Measurements from ENCODE around the gene FSTL4.

The FSTL4 gene

DNA sequence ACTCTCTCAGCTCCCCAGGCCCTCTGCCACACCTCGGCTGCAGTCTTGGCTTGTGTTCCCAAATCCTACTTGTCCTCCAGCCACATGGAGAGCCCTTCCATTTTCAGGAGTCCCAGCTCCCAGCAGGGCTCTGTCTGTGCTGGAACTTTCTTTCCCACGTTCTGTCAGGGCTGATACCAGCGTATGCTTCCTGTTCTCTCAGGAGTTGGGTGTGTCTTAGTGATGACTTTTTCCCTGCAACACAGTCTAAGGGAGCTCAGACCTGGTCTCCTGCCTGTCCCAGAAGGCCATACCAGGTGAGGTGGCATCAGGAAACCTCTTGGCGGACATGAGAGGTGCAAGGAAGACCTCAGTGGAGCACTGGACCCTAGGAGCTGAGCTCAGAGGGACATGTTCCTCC lies 334.0 kb downstream of the FSTL4 start:
- DNase-seq = no peak

DNA sequence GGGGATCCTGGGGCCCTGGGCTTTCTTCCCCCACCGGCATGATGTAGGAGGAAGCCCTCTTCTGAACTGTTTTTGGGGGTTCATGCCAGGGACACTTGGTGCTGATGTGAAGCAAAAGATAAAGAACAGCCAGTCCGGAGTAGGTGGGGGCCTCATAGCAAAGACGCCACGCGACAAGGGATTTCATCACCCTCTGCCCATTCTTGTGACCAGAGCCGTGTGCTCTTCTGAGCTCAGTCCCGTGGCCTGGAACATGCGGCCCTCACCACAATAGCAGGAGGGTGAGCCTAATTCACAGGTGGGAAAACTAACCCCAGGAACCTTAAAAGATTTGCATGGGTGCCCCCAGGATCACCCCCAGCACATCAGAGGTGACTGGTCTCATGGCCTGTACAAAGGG lies 334.6 kb downstream of the FSTL4 start:
- DNase-seq = no peak

DNA sequence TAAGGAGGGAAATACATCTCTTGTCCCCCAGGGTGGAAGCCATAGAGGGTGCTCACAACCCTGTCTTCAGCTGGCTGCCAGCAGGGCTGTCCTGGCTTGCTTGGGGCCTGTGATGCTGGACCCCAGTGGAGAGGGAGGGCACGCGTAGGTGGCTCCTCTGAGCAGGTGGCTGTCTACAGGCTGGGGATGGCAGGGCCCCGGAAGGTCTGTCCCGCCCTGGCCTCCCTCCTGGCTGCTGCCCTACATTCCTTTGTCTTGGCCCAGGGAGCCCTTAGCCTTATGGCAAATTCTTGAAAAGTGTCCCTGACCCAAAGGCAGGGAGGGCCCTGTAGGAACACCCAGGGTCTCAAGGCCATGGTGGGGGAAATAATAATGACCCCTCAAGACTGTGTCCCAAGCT lies 336.2 kb downstream of the FSTL4 start:
- DNase-seq = no peak

DNA sequence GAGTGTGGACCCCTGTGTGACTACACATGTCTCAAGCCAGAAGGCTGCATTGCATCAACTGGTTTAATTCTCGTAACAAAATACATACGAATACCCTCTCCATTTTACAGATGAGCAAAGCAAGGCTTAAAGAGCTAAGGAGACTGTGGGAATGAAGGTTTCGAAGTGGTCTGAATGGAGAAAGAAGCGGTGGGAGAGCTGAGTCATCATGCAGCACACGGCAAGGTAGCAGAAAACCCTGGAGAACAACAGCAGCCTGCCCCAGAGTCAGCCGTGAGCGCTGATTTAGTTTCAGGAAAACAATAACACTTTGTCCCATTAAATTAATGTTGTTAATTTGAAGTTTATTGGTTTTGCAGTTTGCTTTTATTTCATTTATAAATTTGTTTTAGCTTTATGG lies 336.7 kb downstream of the FSTL4 start:
- no peak for DNase-seq

DNA sequence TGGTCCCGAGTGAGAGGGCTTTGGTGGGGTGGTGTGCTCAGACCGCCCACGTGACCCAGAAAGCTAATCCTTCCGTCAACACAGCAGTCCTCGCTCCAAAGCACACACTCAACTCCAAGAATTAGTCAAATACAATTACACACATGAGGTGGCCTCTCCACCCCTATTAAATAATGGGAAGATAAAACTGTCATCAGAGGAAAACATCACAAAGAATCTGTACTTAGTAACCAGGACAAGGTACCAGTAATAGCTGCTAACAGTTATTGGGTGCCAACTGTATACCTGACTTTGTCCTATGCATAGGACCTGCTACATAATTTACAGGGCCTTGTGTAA lies 337.8 kb downstream of the FSTL4 start:
- DNase-seq = no peak

DNA sequence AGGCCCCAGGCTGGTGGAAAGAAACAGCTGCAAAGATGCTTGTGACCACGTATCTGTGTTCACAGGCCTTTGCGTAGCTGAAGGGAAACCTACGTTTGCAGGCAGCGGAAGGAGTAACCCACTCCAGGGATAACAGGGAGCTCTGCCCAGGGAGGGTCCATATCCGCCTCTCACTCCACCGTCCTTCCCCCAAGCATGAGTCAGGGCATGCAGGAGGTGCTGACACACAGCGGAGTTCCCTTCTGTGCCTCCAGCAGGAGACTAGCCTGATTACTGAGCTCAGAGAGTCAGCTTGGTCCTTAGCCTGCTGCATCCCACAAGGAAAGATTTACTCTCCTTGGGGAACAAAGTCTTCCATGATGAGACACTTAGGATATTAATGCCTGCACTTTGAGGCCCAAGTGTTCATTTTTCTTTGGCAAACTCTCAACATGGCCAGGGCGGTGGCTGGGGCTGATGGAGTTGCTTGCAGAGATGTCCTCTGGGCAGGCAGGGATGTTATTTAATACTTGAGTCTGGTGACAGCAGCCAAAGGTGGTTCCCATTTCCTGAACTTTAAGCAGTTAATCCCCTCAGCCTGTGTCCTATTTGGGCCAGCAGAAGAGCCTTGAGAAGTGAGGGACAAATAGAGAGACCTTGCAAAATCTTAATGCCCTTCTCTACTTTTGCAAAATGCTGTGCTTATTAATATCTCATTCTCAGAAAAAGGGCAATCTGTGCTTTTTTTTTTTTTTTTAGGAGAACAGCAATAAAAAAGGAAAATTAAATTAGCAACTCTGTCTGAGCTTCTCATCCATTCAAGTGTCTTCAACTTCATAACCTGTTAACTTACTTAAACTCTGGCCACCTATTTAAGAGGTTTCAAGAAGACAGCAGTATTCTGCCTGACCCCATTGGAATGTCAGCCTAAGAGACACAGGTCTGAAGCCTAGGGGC lies 338.4 kb downstream of the FSTL4 start:
- no peak for DNase-seq

DNA sequence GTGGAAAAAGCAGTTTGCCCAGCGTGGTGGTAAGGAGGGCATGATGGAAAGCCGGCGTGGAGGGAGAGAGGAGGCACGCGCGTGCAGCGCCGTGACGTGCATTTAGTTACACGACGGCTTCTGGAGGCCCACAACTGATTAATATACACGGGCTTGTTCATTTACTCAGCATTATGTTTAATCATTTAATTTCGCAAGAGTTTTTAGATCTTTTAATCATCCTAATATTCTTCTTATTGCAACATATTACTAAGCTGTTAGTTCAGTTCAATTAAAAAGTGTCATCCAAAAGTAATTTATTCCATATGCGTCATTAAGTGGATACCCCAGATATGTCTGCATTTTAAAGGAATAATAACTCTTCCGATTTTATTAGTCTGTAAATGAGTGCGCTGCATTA lies 340.0 kb downstream of the FSTL4 start:
- DNase-seq = no peak

DNA sequence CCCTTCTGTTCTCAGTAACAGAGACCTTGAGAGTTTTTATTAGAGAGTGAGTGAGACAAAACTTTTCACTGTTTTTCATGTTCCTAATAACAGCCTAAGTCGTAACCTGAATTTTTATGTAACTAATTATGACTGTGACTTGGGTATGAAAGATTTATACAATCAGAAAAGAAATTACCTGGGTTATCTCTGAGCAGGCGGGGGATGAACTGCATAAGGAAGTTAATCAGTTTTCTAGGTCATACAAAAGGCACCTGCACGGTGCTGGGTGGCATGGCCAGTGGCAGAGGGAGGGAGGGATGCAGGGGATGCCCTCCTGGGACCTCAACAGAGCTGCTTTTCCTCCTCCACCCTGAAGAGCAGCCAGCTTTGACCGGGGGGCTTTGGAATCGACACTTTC lies 340.7 kb downstream of the FSTL4 start:
- no peak for DNase-seq

DNA sequence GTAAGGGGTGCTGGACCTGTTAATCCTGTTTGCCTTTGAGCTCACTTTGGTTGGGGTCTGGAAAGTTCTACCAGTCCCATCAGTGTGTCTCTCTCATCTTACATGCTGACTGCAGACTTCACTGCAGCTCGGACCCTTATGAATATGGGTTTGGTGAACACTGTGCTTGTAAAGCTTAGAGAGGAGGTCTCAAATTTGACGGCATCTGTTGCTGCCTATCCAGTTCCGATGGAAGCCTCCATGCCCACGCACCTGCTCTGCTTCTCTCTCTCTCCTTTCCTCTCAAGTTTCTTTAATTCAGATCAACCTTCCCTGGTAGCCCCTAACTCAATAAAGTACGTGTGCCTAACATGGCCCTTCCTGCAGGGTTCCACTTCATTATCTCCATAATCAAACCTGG lies 342.6 kb downstream of the FSTL4 start:
- DNase-seq = no peak

DNA sequence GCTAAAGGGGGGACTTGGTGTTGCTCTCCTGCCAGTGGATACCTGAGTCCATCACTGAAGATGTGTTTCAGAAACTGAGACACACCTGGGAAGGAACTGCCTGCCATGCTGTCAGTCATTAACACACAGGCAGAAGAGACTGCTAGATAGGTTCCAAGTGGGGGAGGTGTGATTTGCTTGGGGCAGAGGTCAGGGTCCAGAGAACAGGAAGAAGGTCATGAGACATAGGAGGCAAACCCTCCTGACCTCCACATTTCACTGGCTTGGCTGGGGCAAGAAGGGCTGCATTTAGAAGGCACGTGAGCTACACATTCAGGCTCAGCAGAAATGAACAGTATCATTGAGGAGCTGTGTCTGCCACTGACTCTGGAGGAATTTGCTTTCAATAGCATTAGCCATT lies 344.7 kb downstream of the FSTL4 start:
- DNase-seq = no peak

DNA sequence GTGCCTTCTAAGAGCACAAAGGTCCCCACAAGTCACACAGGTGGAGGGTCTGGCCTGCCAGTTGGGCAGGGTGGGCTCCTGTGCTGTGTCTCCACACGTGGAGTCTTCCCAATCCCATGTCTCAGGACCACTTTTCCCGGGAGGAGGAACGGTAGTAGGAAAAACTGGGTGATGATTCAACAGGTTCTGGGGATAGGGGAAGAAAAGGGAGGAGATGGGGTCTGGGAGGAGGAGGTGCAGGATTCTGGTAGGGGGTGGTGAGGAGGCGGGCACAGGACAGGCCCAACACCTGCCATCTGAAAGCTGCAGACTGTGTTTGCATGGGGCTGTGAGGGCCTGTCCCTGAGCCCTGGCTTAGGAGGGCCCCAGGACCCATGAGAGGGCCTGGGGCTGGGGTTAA lies 345.4 kb downstream of the FSTL4 start:
- no peak for DNase-seq

DNA sequence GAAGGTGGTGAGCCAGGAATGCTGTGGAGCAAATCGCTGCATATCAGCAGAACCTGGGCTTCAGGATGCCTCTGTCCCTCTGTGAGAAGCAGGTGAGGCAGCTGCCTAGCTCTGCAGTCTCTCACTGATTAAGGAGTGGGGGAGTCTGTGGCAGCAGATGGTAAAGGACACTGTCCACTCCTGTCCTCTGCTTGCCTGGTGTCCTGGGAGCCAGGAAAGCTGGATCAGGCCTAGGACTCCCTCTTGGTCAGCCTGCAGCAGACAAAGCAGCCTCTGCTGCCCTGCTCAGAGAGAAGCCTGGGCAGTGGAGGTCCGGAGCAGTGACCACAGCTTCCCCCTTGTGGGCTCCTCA lies 345.8 kb downstream of the FSTL4 start:
- no peak for DNase-seq

DNA sequence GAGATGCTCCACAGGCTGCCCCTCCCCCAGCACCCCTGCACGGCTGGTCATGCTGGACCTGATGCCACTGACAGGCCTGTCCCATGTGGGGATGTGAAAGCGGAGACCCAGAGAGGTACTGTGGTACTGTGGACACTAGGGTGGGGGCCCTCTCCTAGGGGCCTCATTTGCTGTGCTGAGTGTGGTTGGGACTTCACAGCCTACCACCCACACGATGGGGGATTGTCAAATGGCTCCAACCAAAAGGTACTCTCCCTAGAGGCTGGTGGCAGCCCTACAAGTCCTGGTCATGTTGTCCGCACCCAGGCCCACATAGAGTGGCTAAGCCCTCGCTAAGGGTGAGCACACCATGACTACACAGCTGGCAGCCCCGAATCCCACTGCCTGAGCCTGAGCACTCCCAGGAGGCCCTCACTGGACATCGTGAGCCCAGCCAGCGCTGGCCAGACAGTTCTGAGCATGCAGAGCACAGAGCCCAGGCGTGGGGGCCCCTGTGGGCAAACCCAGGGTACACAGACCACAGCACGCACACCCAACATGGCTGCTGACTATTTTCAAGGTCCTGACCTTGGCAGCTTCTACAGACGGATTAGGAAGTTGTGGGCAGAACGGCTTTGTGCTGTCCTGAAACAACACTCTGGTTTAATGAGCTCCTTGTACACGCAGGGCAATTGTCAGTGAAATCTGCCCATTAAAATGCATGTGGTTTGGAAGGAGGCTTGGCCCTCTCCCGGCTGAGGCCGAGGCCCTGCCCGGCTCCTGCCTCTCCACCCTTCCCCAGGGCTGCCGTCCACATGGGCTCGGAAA lies 346.4 kb downstream of the FSTL4 start:
- DNase-seq = no peak

DNA sequence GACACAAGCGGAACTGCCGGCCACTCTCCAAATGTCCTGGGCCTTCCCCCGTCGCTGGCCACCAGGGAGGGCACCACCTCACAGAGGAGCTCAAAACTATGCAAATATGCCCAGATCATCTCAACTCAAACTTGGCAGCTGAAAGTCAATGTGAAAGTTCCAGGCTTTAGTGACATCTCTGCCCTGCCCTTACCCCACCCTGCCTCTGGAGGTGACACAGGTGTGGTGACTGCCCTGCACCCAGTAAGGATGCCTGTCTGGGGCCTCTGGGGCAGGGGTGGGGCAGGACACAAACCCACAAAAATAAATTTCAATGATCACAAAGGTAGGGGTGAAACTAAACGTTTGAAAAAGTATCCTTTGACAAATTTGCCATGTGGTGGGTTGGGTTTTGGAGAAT lies 347.1 kb downstream of the FSTL4 start:
- DNase-seq = no peak

DNA sequence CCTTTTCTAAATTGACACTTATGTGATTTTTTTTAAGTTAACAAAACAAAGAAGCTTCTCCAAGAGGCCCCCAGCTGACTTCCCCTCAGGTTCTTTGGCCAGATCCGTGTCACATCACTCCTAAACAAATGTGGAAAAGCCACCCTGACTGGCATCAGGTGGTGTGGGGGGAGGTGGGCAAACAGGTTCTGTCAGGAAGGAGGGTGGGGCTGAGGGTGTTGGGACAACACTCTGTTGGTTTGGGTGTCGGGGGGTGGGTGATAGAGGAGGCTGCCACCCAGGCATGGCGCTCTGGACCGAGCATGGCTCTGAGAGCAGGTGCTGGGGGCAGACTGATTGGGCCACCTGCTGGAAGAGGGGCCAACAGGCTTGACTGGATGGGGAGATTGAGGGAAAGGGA lies 349.7 kb downstream of the FSTL4 start:
- no peak for DNase-seq

DNA sequence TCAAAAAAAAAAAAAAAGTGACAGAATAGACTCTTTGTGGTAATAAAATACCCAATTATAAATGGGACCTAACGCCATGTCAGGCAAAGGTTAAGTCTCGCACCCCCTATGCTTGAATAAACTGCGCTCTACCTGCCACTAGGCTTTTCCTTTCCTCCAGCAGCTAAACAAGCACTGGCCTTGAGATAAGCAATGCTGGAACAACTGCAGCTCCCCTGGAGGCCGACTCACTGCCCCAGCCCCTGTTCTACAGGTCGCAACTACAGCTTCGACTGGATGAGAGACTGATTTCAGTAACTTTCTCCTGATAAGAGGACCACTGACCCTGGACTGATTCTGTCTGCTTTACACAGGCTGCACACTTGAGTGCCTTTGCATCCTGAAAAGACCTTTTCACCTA lies 350.3 kb downstream of the FSTL4 start:
- no peak for DNase-seq

DNA sequence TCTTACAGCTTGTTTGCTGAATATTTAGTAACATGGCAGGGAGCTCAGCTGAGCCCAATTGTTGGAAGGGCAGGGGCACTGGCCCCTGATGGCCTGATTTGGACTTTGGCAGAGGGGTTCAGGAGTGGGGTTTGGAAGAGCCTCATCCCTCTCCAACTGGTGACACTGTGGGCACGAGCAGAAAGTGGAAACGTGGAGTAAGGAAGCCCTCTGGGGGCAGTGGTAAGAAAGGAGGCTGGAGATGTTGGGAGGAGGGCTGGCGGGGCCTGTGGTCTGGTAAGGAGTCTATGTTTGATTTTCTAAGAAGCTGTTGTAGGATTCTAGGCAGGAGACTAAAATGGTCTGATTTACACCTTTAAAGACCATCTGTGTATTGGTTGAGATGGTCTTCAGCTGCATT lies 351.6 kb downstream of the FSTL4 start:
- DNase-seq = no peak

DNA sequence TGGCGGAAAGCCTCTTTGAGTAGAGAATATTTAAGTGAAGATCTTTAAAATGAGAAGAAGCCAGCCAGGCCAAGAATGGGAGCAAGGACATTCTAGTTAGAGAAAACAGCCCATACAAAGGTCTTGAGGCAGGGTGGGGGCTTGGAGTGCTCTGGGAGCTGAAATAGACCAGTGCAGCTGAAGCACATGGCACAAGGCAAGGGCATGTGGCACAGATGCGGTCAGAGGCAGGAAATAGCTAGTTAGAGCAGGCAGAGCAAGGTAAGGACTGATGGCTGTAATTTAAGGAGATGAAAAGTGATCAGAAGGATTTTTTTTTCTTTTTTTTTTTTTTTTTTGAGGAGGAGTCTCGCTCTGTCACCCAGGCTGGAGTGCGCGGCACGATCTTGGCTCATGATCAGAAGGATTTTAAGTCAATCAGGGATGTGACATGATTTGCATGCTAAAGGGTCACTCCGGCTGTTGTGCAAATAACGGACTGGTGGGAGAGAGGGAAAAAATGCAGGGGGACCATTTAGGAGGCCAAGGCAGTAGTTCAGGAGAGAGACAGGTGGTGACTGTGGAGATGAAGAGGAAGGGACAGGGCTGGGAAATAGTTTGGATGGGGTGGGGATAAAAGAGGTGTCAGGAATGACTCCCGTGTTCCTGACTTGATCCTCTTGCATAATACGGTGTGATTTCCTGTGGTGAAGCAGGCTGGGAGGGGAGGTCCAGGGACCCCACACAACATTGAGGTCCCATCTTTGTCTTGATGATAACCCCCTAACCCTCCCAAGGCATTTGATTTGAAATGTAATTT lies 352.9 kb downstream of the FSTL4 start:
- no peak for DNase-seq

DNA sequence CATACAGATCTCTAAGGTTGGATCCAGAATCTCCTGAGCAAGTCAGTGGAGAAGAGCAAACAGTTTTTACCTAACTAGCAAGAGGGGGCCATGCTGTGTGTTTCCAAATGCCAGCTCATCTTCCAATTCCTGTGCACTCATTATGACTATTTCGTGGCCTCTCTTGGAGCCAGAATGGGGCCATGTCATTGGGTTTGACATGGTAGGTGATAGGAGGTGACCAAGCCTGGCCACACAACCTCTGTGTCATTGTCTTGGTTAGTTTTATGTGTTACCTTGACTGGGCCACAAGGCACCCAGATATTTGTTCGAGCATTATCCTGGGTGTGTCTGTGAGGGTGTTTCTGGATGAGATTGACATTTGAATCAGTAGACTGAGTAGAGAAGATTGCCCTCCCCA lies 354.4 kb downstream of the FSTL4 start:
- DNase-seq = no peak

DNA sequence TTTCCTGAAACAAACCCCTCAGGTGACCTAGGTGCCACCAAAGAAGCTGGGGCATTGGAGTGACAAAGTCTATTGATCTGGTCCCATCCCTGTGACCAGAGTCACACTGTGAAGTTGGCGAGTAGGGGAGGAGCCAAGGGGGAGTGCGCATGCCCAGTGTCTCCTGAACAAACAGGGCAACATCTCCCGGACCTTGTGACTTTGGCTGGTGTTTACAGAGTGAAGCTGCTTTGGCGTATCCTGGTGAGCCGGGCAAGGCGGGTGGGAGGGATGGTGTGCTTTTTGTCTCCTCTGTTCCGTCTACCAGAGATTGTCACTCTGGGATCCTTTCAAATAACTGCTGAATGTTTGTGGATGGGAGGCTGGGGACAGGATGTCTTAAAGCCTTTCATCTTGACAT lies 356.1 kb downstream of the FSTL4 start:
- no peak for DNase-seq

DNA sequence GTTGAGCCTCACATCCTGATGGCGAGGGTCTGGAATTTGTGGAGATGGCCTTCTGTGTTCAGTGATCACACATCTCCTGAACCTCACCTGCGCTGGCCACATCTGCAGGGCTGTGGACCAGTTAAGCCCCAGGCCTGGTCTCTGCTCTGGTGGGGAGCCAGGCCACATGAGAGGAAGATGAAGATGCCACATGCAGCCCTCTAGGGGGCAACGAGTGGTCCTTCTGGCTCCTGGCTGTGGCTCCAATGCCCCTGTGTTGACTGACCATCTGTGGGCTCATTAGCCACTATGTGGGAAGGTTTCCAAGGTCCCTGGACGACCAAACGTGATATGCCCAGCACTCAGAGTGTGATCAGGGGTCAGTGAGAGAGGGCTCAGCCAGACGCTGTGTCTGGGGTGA lies 357.5 kb downstream of the FSTL4 start:
- no peak for DNase-seq

DNA sequence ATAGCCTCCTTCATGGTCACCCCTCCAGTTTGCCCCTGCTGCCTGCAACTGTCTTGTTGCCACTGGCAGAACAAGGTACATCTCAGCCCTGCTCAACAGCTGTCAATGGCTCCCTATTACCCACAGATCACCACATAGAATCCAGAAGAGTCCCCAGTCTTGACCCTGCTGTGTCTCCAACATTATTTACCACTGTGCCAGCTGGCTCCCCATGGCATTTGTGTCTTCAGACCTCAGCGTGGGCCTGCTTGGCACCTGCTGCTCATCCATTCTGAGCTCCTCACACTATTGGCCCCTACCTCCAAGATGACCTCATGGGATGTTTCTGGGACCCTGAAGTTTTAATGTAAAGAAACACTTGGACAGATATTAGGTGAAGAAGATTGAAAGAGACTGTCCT lies 358.7 kb downstream of the FSTL4 start:
- DNase-seq = no peak

DNA sequence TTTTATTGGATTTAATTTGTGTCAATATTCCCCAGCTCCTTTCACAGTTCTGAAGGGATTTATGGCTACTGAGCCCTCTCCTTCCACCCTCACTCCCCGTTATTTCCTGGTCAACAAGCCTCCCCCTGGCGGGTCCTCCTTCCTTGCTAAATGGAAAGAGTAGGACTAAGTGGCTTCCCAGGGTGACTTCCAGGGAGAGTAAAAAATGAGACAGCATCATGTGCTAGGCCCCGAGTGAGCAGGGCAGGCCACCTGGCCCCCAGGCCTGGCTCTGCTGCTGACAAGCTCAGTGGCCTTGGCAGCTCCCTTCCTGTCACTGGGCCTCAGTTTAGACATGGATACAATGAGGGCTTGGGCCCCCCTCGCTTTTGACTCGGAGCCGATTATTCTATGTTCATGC lies 359.3 kb downstream of the FSTL4 start:
- DNase-seq = no peak

DNA sequence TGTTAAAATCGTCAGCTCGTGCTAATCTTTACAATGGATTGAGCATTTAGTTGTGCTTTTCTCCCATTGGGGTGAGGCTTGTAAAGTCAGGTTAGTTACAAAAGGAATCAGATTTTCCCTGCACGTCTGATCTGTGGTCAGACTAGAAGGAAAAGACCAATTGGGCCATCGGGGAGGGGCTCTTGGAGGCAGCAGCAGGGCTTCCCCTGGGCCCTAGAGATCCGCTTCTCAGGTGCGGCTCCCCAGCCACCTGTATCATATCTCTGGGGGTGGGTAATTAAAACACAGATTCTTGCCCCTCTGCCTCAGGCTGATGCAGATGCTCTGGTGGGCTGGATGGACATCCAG lies 360.2 kb downstream of the FSTL4 start:
- DNase-seq = no peak

Measured in NCI-H1436 treated with DMSO at 0.1 percent for 48 hours (cell line).